GM12874 (cell line): ENCODE measurements around the gene GSTA5.

ENCODE experiments used
- CTCF ChIP-seq: IDR thresholded peaks from 2 replicates; pipeline ENCODE4 v1.5.1; 2011; ENCODE audit warnings: low read depth, mild to moderate bottlenecking, control low read depth, low read length, moderate library complexity; ENCODE audit not compliant: insufficient read depth

GSTA5 gene

GRCh38 chr6:52787917-52788316, 52.7 kb downstream of the GSTA5 start:
- no peak for TF ChIP-seq CTCF

- TF ChIP-seq CTCF: no peak
Observed at GRCh38 chr6:52786249-52786956, 54.2 kb downstream of the GSTA5 start.
